ENCODE results near the gene PICK1.

PICK1 gene

GRCh38 chr22:38056969-38057891 lies at the start of gene PICK1:
TSS of gene PICK1 (plus strand) at chr22:38057404. CDS start at chr22:38057810, 406 bp downstream.
- TF ChIP-seq SUZ12 (IDR thresholded peaks at IDR 0.05; ENCODE audit: extremely low read depth, insufficient read depth, insufficient read length) (no peak), YY1 (IDR thresholded peaks at IDR 0.05; ENCODE audit: insufficient read depth, insufficient read length) (peak; percentile 86)
- Histone ChIP-seq H3K9ac (ENCODE audit: insufficient read length, low read depth) (peak within 1 kb of the TSS; percentile 86), H3K4me3 (ENCODE audit: insufficient read length, low read depth) (peak within 1 kb of the TSS; percentile 64)

GRCh38 chr22:38009000-38009806 lies 48.0 kb upstream of the PICK1 start:
- peaks cover 5% of the 10 kb centered on the region for H3K4me1 ChIP-seq (ENCODE audit: insufficient read depth, insufficient read length)
- no peak for DNase-seq (ENCODE audit: low read depth, low spot score)
- H3K9ac ChIP-seq (ENCODE audit: insufficient read length, low read depth): peak overlapping the region; percentile 5

More at GRCh38 chr22:38056969-38057891, at the start of gene PICK1:
- H3K4me1 ChIP-seq (ENCODE audit: insufficient read depth, insufficient read length): peaks cover 6% of the 10 kb centered on the region
- DNase-seq (ENCODE audit: low read depth, low spot score): peak; percentile 49
- peaks cover 15% of the 10 kb centered on the region for H3K36me3 ChIP-seq (ENCODE audit: insufficient read depth, insufficient read length, low read length)
- no peaks in the 10 kb centered on the region for H3K27me3 ChIP-seq (ENCODE audit: insufficient read depth, insufficient read length)
- no peaks in the 10 kb centered on the region for H3K9me3 ChIP-seq (ENCODE audit: insufficient read depth, low read length)

GRCh38 chr22:38012604-38013072 lies 44.6 kb upstream of the PICK1 start:
- Histone ChIP-seq H3K4me1 (ENCODE audit: insufficient read depth, insufficient read length) (peaks cover 5% of the 10 kb centered on the region), H3K9ac (ENCODE audit: insufficient read length, low read depth) (no peak overlapping the region), H3K36me3 (ENCODE audit: insufficient read depth, insufficient read length, low read length) (no peaks in the 10 kb centered on the region), H3K4me3 (ENCODE audit: insufficient read length, low read depth) (no peak overlapping the region), H3K9me3 (ENCODE audit: insufficient read depth, low read length) (no peaks in the 10 kb centered on the region), H3K27me3 (ENCODE audit: insufficient read depth, insufficient read length) (no peaks in the 10 kb centered on the region)
- TF ChIP-seq ZNF274 (IDR thresholded peaks at IDR 0.05; ENCODE audit: low read depth, low read length) (no peak), YY1 (IDR thresholded peaks at IDR 0.05; ENCODE audit: insufficient read depth, insufficient read length) (no peak), SUZ12 (IDR thresholded peaks at IDR 0.05; ENCODE audit: extremely low read depth, insufficient read depth, insufficient read length) (no peak)
- no peak for DNase-seq (ENCODE audit: low read depth, low spot score)

More at GRCh38 chr22:38009000-38009806, 48.0 kb upstream of the PICK1 start:
- Histone ChIP-seq H3K4me3 (ENCODE audit: insufficient read length, low read depth) (no peak overlapping the region), H3K36me3 (ENCODE audit: insufficient read depth, insufficient read length, low read length) (no peaks in the 10 kb centered on the region), H3K9me3 (ENCODE audit: insufficient read depth, low read length) (no peaks in the 10 kb centered on the region), H3K27me3 (ENCODE audit: insufficient read depth, insufficient read length) (no peaks in the 10 kb centered on the region)
- TF ChIP-seq YY1 (IDR thresholded peaks at IDR 0.05; ENCODE audit: insufficient read depth, insufficient read length) (no peak), ZNF274 (IDR thresholded peaks at IDR 0.05; ENCODE audit: low read depth, low read length) (no peak), SUZ12 (IDR thresholded peaks at IDR 0.05; ENCODE audit: extremely low read depth, insufficient read depth, insufficient read length) (no peak)

- H3K36me3 ChIP-seq (ENCODE audit: insufficient read depth, insufficient read length, low read length): no peaks in the 10 kb centered on the region
- peaks cover 5% of the 10 kb centered on the region for H3K4me1 ChIP-seq (ENCODE audit: insufficient read depth, insufficient read length)
- no peaks in the 10 kb centered on the region for H3K27me3 ChIP-seq (ENCODE audit: insufficient read depth, insufficient read length)
- no peak for TF ChIP-seq SUZ12 (IDR thresholded peaks at IDR 0.05; ENCODE audit: extremely low read depth, insufficient read depth, insufficient read length)
- no peak for TF ChIP-seq YY1 (IDR thresholded peaks at IDR 0.05; ENCODE audit: insufficient read depth, insufficient read length)
- no peak for TF ChIP-seq ZNF274 (IDR thresholded peaks at IDR 0.05; ENCODE audit: low read depth, low read length)
- DNase-seq (ENCODE audit: low read depth, low spot score): no peak
- no peak overlapping the region for H3K9ac ChIP-seq (ENCODE audit: insufficient read length, low read depth)
- no peaks in the 10 kb centered on the region for H3K9me3 ChIP-seq (ENCODE audit: insufficient read depth, low read length)
- H3K4me3 ChIP-seq (ENCODE audit: insufficient read length, low read depth): no peak overlapping the region
Observed at GRCh38 chr22:38014083-38014482, 43.1 kb upstream of the PICK1 start.

- Histone ChIP-seq H3K9me3 (ENCODE audit: insufficient read depth, low read length) (no peaks in the 10 kb centered on the region), H3K36me3 (ENCODE audit: insufficient read depth, insufficient read length, low read length) (no peaks in the 10 kb centered on the region)
- no peak for DNase-seq (ENCODE audit: low read depth, low spot score)
Observed at GRCh38 chr22:38016182-38017151, 40.7 kb upstream of the PICK1 start.

GRCh38 chr22:38017272-38017920 lies 39.8 kb upstream of the PICK1 start:
- Histone ChIP-seq H3K27me3 (ENCODE audit: insufficient read depth, insufficient read length) (no peaks in the 10 kb centered on the region), H3K4me3 (ENCODE audit: insufficient read length, low read depth) (no peak overlapping the region), H3K4me1 (ENCODE audit: insufficient read depth, insufficient read length) (peaks cover 10% of the 10 kb centered on the region), H3K9ac (ENCODE audit: insufficient read length, low read depth) (no peak overlapping the region), H3K9me3 (ENCODE audit: insufficient read depth, low read length) (no peaks in the 10 kb centered on the region), H3K36me3 (ENCODE audit: insufficient read depth, insufficient read length, low read length) (no peaks in the 10 kb centered on the region)
- DNase-seq (ENCODE audit: low read depth, low spot score): no peak
- no peak for TF ChIP-seq ZNF274 (IDR thresholded peaks at IDR 0.05; ENCODE audit: low read depth, low read length)

More at GRCh38 chr22:38016182-38017151, 40.7 kb upstream of the PICK1 start:
- Histone ChIP-seq H3K4me1 (ENCODE audit: insufficient read depth, insufficient read length) (peaks cover 10% of the 10 kb centered on the region), H3K9ac (ENCODE audit: insufficient read length, low read depth) (no peak overlapping the region), H3K4me3 (ENCODE audit: insufficient read length, low read depth) (no peak overlapping the region), H3K27me3 (ENCODE audit: insufficient read depth, insufficient read length) (no peaks in the 10 kb centered on the region)
- no peak for TF ChIP-seq YY1 (IDR thresholded peaks at IDR 0.05; ENCODE audit: insufficient read depth, insufficient read length)
- no peak for TF ChIP-seq ZNF274 (IDR thresholded peaks at IDR 0.05; ENCODE audit: low read depth, low read length)
- no peak for TF ChIP-seq SUZ12 (IDR thresholded peaks at IDR 0.05; ENCODE audit: extremely low read depth, insufficient read depth, insufficient read length)
